Smooth muscle cell (in vitro differentiated cells): Measurements from ENCODE around the gene LCE2B. TPM values are rescaled to one million over a fixed set of nuclear protein-coding genes. Genes with fewer than 3 reads are reported as not detected.
"Not testable (repeated sequence)": the region's sequence is repeated elsewhere in the genome, so short reads cannot be mapped to it uniquely, and the experiment has no call there.

Experiments
- DNase-seq: peaks from one replicate; lab custom pipeline; 2025; ENCODE audit not compliant: unreplicated experiment; lab: John Stamatoyannopoulos, UW
- H2AFZ ChIP-seq: fragments of 200-600 bp; sonication (generic); 2 replicates; pipeline ENCODE4 v1.6.0; 2016; ENCODE audit warnings: antibody characterized with exemption, low read depth, mild to moderate bottlenecking
- H3F3A ChIP-seq: fragments of 200-600 bp; sonication (generic); 2 replicates; pipeline ENCODE4 v1.6.0; 2017; ENCODE audit warnings: antibody characterized with exemption, low read depth
- H3K27ac ChIP-seq: fragments of 200-600 bp; sonication (generic); 2 replicates; pipeline ENCODE4 v1.5.1; 2016; ENCODE audit warnings: low read depth, mild to moderate bottlenecking
- H3K27me3 ChIP-seq: fragments of 200-600 bp; sonication (generic); 2 replicates; pipeline ENCODE4 v1.6.1; 2016; ENCODE audit warnings: low read depth, mild to moderate bottlenecking
- H3K36me3 ChIP-seq: fragments of 200-600 bp; sonication (generic); 2 replicates; pipeline ENCODE4 v1.5.1; 2016; ENCODE audit warnings: low read depth
- H3K4me1 ChIP-seq: fragments of 200-600 bp; sonication (generic); 2 replicates; pipeline ENCODE4 v1.5.1; 2016; ENCODE audit warnings: low read depth
- H3K4me2 ChIP-seq: fragments of 200-600 bp; sonication (generic); 2 replicates; pipeline ENCODE4 v1.6.0; 2016; ENCODE audit warnings: mild to moderate bottlenecking
- H3K4me3 ChIP-seq: fragments of 200-600 bp; sonication (generic); 2 replicates; pipeline ENCODE4 v1.5.1; 2016; ENCODE audit warnings: mild to moderate bottlenecking
- H3K79me2 ChIP-seq: fragments of 200-600 bp; sonication (generic); 2 replicates; pipeline ENCODE4 v1.6.0; 2016; ENCODE audit warnings: low read depth, mild to moderate bottlenecking
- H3K9ac ChIP-seq: fragments of 200-600 bp; sonication (generic); 2 replicates; pipeline ENCODE4 v1.6.0; 2016; ENCODE audit warnings: low read depth
- H3K9me3 ChIP-seq: fragments of 200-600 bp; sonication (generic); replicated peaks from 2 replicates; pipeline ENCODE4 v1.5.1; 2016; ENCODE audit warnings: low read depth
- H4K20me1 ChIP-seq: fragments of 200-600 bp; sonication (generic); 2 replicates; pipeline ENCODE4 v1.6.0; 2016; ENCODE audit warnings: low read depth
- CTCF ChIP-seq: fragments of 200-600 bp; sonication (generic); IDR thresholded peaks from 2 replicates; pipeline ENCODE4 v1.5.1; 2017; ENCODE audit warnings: borderline replicate concordance, mild to moderate bottlenecking, antibody characterized with exemption; ENCODE audit not compliant: insufficient read depth, poor library complexity, severe bottlenecking
- WGBS: methylation state at CpG from one replicate; pipeline ENCODE4 v1.1.7; 2016; ENCODE audit warnings: low lambda C conversion rate; 5-methylcytosine and 5-hydroxymethylcytosine counted together
- polyA plus RNA-seq: library from polyadenylated mRNA; unstranded; fragments of >200 nt; fragmentation: Nextera tagmentation; extraction: Ambion mirVana; gene quantifications from 2 replicates; pipeline ENCODE4 v1.2.1, GENCODE V29; 2016
- total RNA-seq: library from RNA; depleted of rRNA; stranded (reverse); fragments of >200 nt; gene quantifications from 2 replicates; pipeline ENCODE4 v1.2.3, GENCODE V29; 2014

Gene LCE2B
- total and polyA plus RNA-seq, 2 experiments from 2014 or later = not detected

- TF ChIP-seq CTCF = no peak
- no peaks in the 10 kb centered on the region for H3F3A ChIP-seq
- DNase-seq = no peak
- no peak overlapping the region for H2AFZ ChIP-seq
- H3K4me3 ChIP-seq = no peak overlapping the region
- no peak overlapping the region for H3K27ac ChIP-seq
- no peak overlapping the region for H3K9ac ChIP-seq
- no peaks in the 10 kb centered on the region for H3K9me3 ChIP-seq
- no peaks in the 10 kb centered on the region for H3K79me2 ChIP-seq
- WGBS = 57% methylated on average over 3 of the region's 3 CpGs
- H4K20me1 ChIP-seq = no peaks in the 10 kb centered on the region
- H3K36me3 ChIP-seq = no peaks in the 10 kb centered on the region
- no peak overlapping the region for H3K4me2 ChIP-seq
- no peaks in the 10 kb centered on the region for H3K4me1 ChIP-seq
- no peaks in the 10 kb centered on the region for H3K27me3 ChIP-seq
These were observed 27.3 kb upstream of the LCE2B start for GRCh38 chr1:152658649-152659048.

GRCh38 chr1:152663098-152663497, 22.8 kb upstream of the LCE2B start, which contains the start of gene LCE2D:
Gene LCE2D, plus strand, starts transcription at chr1:152663380. Its CDS starts 726 bp downstream, at chr1:152664106.
- Histone ChIP-seq H3F3A (no peaks in the 10 kb centered on the region), H3K4me1 (no peaks in the 10 kb centered on the region), H2AFZ (no peak within 1 kb of the TSS), H3K36me3 (no peaks in the 10 kb centered on the region), H3K4me3 (no peak within 1 kb of the TSS), H3K27ac (no peak within 1 kb of the TSS), H3K4me2 (no peak within 1 kb of the TSS), H3K27me3 (no peaks in the 10 kb centered on the region), H3K9me3 (no peaks in the 10 kb centered on the region), H3K9ac (no peak within 1 kb of the TSS), H3K79me2 (no peaks in the 10 kb centered on the region), H4K20me1 (no peaks in the 10 kb centered on the region)
- no peak for TF ChIP-seq CTCF
- WGBS = 56% methylated on average over 3 of the region's 3 CpGs
- DNase-seq = no peak

DNA sequence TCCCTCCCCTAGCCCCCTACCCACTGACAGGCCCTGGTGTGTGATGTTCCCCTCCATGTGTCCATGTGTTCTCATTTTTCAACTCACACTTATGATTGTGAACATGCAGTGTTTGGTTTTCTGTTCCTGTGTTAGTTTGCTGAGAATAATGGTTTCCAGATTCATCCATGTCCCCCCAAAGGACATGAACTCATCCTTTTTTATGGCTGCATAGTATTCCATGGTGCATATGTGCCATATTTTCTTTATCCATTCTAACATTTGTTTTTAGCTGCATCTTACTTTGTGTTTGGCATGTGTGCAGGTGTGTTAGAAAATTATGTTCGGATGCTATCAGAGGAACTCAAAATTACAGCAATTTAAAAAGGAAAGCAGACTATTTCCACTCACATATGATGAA, 19.8 kb upstream of the LCE2B start:
- H3K4me2 ChIP-seq, H3K36me3 ChIP-seq, H2AFZ ChIP-seq, H3K27me3 ChIP-seq, H3K79me2 ChIP-seq, H3K4me1 ChIP-seq, H3K27ac ChIP-seq, H3K4me3 ChIP-seq, DNase-seq, H3F3A ChIP-seq, H4K20me1 ChIP-seq, H3K9ac ChIP-seq, H3K9me3 ChIP-seq: not testable (repeated sequence)
- whole genome bisulfite sequencing = 63% methylated on average over 1 of the region's 1 CpG

- H3K4me2 ChIP-seq = no peak overlapping the region
- no peak for TF ChIP-seq CTCF
- no peaks in the 10 kb centered on the region for H3K79me2 ChIP-seq
- H3K27ac ChIP-seq = no peak overlapping the region
- no peak overlapping the region for H3K9ac ChIP-seq
- no peaks in the 10 kb centered on the region for H3K36me3 ChIP-seq
- H3K4me3 ChIP-seq = no peak overlapping the region
- no peak for DNase-seq
- no peaks in the 10 kb centered on the region for H3F3A ChIP-seq
- 82% methylated on average over 5 of the region's 5 CpGs for WGBS
- no peak overlapping the region for H2AFZ ChIP-seq
- H3K9me3 ChIP-seq = no peaks in the 10 kb centered on the region
- no peaks in the 10 kb centered on the region for H3K4me1 ChIP-seq
- no peaks in the 10 kb centered on the region for H4K20me1 ChIP-seq
- no peaks in the 10 kb centered on the region for H3K27me3 ChIP-seq
These were observed 18.3 kb upstream of the LCE2B start for GRCh38 chr1:152667648-152668047.
